DND-41 (cell line): ENCODE data around the gene TEKT5.

Experiments used
- ATAC-seq: fragments of 200-7000 bp; cut with Tn5 transposase; 3 replicates; pipeline ENCODE4 v1.9.1; 2021; ENCODE audit warnings: low read depth; ENCODE audit not compliant: insufficient read depth
- DNase-seq: peaks from one replicate; pipeline ENCODE4 v3.0.0-alpha.2; 2020
- H2AFZ ChIP-seq: 2 replicates; pipeline ENCODE4 v1.6.0; 2012; ENCODE audit warnings: low read depth, low read length
- H3K27ac ChIP-seq: 2 replicates; pipeline ENCODE4 v1.5.1; 2012; ENCODE audit warnings: low read length, inconsistent platforms
- H3K27me3 ChIP-seq: fragments of 200-600 bp; sonication (generic); 2 replicates; pipeline ENCODE4 v1.6.0; 2012; ENCODE audit warnings: low read length, mild to moderate bottlenecking, inconsistent platforms; ENCODE audit not compliant: insufficient read depth, poor library complexity
- H3K36me3 ChIP-seq: 2 replicates; pipeline ENCODE4 v1.5.1; 2012; ENCODE audit warnings: low read length, inconsistent platforms; ENCODE audit not compliant: insufficient read depth
- H3K4me1 ChIP-seq: 2 replicates; pipeline ENCODE4 v1.5.1; 2012; ENCODE audit warnings: mild to moderate bottlenecking, low read length; ENCODE audit not compliant: insufficient read depth
- H3K4me2 ChIP-seq: 2 replicates; pipeline ENCODE4 v1.6.0; 2012; ENCODE audit warnings: mild to moderate bottlenecking, moderate library complexity, low read length, inconsistent platforms; ENCODE audit not compliant: insufficient read depth
- H3K4me3 ChIP-seq, 2 experiments: fragments of 200-600 bp in 1 of 2; shearing (Covaris generic) in 1 of 2; 2 replicates each; pipeline ENCODE4 v1.5.1; 2012 to 2016; ENCODE audit warnings: inconsistent platforms in 2 of 2, low read length in 2 of 2, mild to moderate bottlenecking in 2 of 2, low read depth in 1 of 2, moderate library complexity in 1 of 2
- H3K79me2 ChIP-seq: 2 replicates; pipeline ENCODE4 v1.6.0; 2012; ENCODE audit warnings: low read length, inconsistent platforms; ENCODE audit not compliant: insufficient read depth
- H3K9ac ChIP-seq: 2 replicates; pipeline ENCODE4 v1.6.0; 2012; ENCODE audit warnings: low read depth, mild to moderate bottlenecking, inconsistent platforms, low read length, moderate library complexity
- H3K9me3 ChIP-seq: 2 replicates; pipeline ENCODE4 v1.5.1; 2012; ENCODE audit warnings: low read length, moderate library complexity, mild to moderate bottlenecking, inconsistent platforms; ENCODE audit not compliant: insufficient read depth, severe bottlenecking
- H4K20me1 ChIP-seq: 2 replicates; pipeline ENCODE4 v1.6.0; 2012; ENCODE audit warnings: low read length; ENCODE audit not compliant: insufficient read depth
- EZH2 ChIP-seq: IDR thresholded peaks from 3 replicates; pipeline ENCODE4 v1.6.1; 2012; ENCODE audit warnings: borderline replicate concordance, low read depth, mild to moderate bottlenecking, moderate library complexity, low read length, inconsistent platforms; ENCODE audit not compliant: severe bottlenecking
- TF ChIP-seq, protein P1 (sequence below): IDR thresholded peaks from 2 replicates; pipeline ENCODE4 v1.5.1; 2012; ENCODE audit warnings: borderline replicate concordance, low read length, moderate library complexity, mild to moderate bottlenecking; ENCODE audit not compliant: poor library complexity, severe bottlenecking; ENCODE audit errors: extremely low read depth

The TEKT5 gene

DNA sequence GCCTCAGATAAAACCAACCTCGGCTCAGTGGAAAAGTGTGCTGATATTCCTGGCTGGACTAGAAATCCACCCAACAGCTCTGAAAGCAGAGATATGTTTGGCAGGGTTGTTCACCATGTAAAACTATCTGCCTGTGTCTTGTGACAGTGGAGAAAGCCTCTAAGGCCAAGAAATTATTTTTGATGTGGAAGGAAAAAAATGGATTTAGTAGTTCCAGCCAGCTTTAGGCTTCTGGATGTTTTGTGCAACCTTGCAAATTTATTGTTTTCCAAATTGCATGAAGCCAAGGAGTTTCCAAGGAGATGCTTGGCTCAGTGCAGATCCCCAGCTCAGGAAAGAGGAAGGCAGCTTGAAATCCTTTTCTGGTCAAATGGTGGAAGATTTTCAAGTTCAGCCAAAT, 31.6 kb downstream of the TEKT5 start:
- Histone ChIP-seq H4K20me1 (no peaks in the 10 kb centered on the region), H3K27ac (no peak overlapping the region), H3K4me2 (no peak overlapping the region), H2AFZ (no peak overlapping the region), H3K79me2 (no peaks in the 10 kb centered on the region), H3K36me3 (no peaks in the 10 kb centered on the region), H3K9me3 (no peaks in the 10 kb centered on the region), H3K4me1 (no peaks in the 10 kb centered on the region), H3K9ac (no peak overlapping the region), H3K27me3 (peaks cover 13% of the 10 kb centered on the region), H3K4me3 (no peak overlapping the region)
- DNase-seq (no peak), ATAC-seq (no peak)
- TF ChIP-seq, protein P1, sequence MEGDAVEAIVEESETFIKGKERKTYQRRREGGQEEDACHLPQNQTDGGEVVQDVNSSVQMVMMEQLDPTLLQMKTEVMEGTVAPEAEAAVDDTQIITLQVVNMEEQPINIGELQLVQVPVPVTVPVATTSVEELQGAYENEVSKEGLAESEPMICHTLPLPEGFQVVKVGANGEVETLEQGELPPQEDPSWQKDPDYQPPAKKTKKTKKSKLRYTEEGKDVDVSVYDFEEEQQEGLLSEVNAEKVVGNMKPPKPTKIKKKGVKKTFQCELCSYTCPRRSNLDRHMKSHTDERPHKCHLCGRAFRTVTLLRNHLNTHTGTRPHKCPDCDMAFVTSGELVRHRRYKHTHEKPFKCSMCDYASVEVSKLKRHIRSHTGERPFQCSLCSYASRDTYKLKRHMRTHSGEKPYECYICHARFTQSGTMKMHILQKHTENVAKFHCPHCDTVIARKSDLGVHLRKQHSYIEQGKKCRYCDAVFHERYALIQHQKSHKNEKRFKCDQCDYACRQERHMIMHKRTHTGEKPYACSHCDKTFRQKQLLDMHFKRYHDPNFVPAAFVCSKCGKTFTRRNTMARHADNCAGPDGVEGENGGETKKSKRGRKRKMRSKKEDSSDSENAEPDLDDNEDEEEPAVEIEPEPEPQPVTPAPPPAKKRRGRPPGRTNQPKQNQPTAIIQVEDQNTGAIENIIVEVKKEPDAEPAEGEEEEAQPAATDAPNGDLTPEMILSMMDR, result no peak
- no peak for TF ChIP-seq EZH2

- DNase-seq (no peak), ATAC-seq (no peak)
- H2AFZ ChIP-seq, result no peak overlapping the region
- no peaks in the 10 kb centered on the region for H4K20me1 ChIP-seq
- H3K4me3 ChIP-seq, result no peak overlapping the region
- H3K9me3 ChIP-seq, result no peaks in the 10 kb centered on the region
- no peaks in the 10 kb centered on the region for H3K4me1 ChIP-seq
- H3K4me2 ChIP-seq, result no peak overlapping the region
- H3K27ac ChIP-seq, result no peak overlapping the region
- no peaks in the 10 kb centered on the region for H3K79me2 ChIP-seq
- H3K36me3 ChIP-seq, result no peaks in the 10 kb centered on the region
- H3K27me3 ChIP-seq, result peaks cover 13% of the 10 kb centered on the region
- TF ChIP-seq, protein P1, result no peak
- TF ChIP-seq EZH2, result no peak
- no peak overlapping the region for H3K9ac ChIP-seq
These were observed 32.5 kb downstream of the TEKT5 start for GRCh38 chr16:10662212-10662611.

DNA sequence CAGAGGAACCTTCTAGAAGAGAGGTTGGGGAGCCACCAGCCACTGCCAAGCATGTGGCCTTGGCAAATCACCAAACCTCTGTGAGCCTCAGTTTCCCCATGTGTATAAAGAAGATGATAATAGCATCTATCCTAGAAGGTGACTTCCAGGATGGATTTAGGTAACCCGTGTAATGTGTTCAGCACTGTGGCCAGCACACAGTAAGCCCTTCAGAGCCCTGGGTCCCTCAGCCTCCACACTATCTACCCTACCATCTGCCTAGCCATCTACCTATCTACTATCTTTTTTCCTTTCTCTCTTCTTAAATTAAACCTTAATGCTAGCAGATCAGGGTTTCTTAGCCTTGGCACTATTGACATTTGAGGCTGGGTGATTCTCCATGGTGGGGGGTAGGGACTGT, 33.0 kb downstream of the TEKT5 start:
- TF ChIP-seq EZH2, result no peak
- TF ChIP-seq, protein P1, result no peak
- H3K79me2 ChIP-seq, result no peaks in the 10 kb centered on the region
- ATAC-seq (no peak), DNase-seq (no peak)
- H2AFZ ChIP-seq, result no peak overlapping the region
- H3K9ac ChIP-seq, result no peak overlapping the region
- no peak overlapping the region for H3K27ac ChIP-seq
- H3K4me2 ChIP-seq, result no peak overlapping the region
- H3K27me3 ChIP-seq, result peaks cover 13% of the 10 kb centered on the region
- H3K4me1 ChIP-seq, result no peaks in the 10 kb centered on the region
- no peak overlapping the region for H3K4me3 ChIP-seq
- no peaks in the 10 kb centered on the region for H3K36me3 ChIP-seq
- no peaks in the 10 kb centered on the region for H4K20me1 ChIP-seq
- H3K9me3 ChIP-seq, result no peaks in the 10 kb centered on the region
